ENCODE measurements around the gene VASN. TPM values are rescaled to one million over a fixed set of nuclear protein-coding genes. Genes with fewer than 3 reads are reported as not detected.
"Not testable (repeated sequence)": the region's sequence is repeated elsewhere in the genome, so short reads cannot be mapped to it uniquely, and the experiment has no call there.

VASN gene
- total RNA-seq, 3 donors from 2014 or later: 14.8 to 28.5 (median 16.1) TPM

DNA sequence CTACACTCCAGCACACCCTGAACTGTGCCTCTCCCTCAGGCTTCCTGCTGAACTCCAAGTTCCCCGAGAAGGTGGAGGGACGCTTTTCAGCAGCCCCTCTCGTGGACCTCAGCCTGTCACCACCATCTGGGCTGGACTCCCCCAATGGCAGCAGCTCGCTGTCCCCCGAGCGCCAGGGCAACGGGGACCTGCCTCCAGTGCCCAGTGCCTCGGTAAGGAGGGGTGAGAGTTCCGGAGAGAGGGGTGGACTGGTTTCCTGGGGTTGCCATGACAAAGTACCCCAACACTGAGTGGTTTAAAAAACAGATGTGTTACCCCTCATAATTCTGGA, 38.4 kb upstream of the VASN start:
- H3K27me3 ChIP-seq: no peaks in the 10 kb centered on the region
- TF ChIP-seq, protein P1, sequence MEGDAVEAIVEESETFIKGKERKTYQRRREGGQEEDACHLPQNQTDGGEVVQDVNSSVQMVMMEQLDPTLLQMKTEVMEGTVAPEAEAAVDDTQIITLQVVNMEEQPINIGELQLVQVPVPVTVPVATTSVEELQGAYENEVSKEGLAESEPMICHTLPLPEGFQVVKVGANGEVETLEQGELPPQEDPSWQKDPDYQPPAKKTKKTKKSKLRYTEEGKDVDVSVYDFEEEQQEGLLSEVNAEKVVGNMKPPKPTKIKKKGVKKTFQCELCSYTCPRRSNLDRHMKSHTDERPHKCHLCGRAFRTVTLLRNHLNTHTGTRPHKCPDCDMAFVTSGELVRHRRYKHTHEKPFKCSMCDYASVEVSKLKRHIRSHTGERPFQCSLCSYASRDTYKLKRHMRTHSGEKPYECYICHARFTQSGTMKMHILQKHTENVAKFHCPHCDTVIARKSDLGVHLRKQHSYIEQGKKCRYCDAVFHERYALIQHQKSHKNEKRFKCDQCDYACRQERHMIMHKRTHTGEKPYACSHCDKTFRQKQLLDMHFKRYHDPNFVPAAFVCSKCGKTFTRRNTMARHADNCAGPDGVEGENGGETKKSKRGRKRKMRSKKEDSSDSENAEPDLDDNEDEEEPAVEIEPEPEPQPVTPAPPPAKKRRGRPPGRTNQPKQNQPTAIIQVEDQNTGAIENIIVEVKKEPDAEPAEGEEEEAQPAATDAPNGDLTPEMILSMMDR (IDR thresholded peaks at IDR 0.05): no peak
- TF ChIP-seq POLR2AphosphoS5 (IDR thresholded peaks at IDR 0.05) (no peak), POLR2A (IDR thresholded peaks at IDR 0.05) (no peak)
- DNase-seq (ENCODE audit: low spot score in 2 of 2): no peak
- no peak overlapping the region for H3K4me3 ChIP-seq
- intact Hi-C loops (cut with DNase I; ENCODE audit: low total_unique reads): no loop called here
- H3K9me3 ChIP-seq: no peaks in the 10 kb centered on the region
- H3K27ac ChIP-seq: no peak overlapping the region
- peaks cover 6 to 8% of the 10 kb centered on the region in 2 donors for H3K4me1 ChIP-seq
- no peaks in the 10 kb centered on the region for H3K36me3 ChIP-seq

DNA sequence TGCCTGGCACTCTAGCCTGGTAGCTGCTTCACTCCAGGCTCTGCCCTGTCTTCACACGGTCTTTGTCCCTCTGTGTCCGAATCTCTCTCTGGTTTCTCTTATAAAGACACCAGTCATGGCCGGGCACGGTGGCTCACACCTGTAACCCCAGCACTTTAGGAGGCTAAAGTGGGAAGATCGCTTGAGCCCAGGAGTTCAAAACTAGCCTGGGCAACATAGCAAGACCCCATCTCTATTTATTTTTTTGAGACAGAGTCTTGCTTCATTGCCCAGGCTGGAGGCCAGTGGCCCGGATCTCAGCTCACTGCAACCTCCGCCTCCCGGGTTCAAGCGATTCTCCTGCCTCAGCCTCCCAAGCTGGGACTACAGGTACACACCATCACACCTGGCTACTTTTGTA, 37.9 kb upstream of the VASN start:
- H3K4me3 ChIP-seq; H3K27ac ChIP-seq; H3K27me3 ChIP-seq; H3K36me3 ChIP-seq; H3K9me3 ChIP-seq; DNase-seq (ENCODE audit: low spot score in 2 of 2); H3K4me1 ChIP-seq: not testable (repeated sequence)
- intact Hi-C loops (cut with DNase I; ENCODE audit: low total_unique reads): loop anchor here (2.0 kb wide), 1 partner anchor 29 kb away; no protein-coding TSS in a partner anchor

DNA sequence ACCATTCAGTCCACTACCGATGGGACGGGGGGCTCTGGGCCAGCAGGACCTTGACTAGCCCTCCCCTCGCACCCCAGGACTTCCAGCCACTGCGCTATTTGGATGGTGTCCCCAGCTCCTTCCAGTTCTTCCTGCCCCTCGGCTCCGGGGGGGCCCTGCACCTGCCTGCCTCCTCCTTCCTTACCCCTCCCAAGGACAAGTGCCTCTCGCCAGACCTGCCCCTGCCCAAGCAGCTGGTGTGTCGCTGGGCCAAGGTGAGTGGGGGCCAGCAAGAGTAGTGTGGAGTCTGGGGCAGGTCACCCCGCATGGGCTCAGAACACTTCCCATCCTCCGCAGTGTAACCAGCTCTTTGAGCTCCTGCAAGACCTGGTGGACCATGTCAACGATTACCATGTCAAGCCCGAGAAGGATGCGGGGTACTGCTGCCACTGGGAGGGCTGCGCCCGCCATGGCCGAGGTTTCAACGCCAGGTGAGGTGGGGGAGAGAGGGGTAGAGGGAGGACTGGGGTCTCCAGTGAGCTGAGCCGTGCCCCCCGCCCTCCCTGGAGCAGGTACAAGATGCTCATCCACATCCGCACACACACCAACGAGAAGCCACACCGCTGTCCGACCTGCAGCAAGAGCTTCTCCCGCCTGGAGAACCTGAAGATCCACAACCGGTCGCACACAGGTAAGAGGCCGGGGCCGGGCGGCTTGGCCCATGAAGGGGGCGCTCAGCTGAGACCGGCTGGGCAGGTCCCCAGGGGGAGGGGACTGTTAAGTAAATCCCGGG, 36.7 kb upstream of the VASN start:
- Histone ChIP-seq H3K9me3 (no peaks in the 10 kb centered on the region), H3K27ac (no peak overlapping the region), H3K27me3 (no peaks in the 10 kb centered on the region), H3K36me3 (no peaks in the 10 kb centered on the region), H3K4me1 (no peaks in the 10 kb centered on the region), H3K4me3 (no peak overlapping the region)
- intact Hi-C loops (cut with DNase I; ENCODE audit: low total_unique reads): loop anchor here (2.0 kb wide), 1 partner anchor 28 kb away; no protein-coding TSS in a partner anchor
- DNase-seq (ENCODE audit: low spot score in 2 of 2): no peak
- TF ChIP-seq, protein P1 (IDR thresholded peaks at IDR 0.05): no peak
- no peak for TF ChIP-seq POLR2AphosphoS5 (IDR thresholded peaks at IDR 0.05)
- no peak for TF ChIP-seq POLR2A (IDR thresholded peaks at IDR 0.05)

DNA sequence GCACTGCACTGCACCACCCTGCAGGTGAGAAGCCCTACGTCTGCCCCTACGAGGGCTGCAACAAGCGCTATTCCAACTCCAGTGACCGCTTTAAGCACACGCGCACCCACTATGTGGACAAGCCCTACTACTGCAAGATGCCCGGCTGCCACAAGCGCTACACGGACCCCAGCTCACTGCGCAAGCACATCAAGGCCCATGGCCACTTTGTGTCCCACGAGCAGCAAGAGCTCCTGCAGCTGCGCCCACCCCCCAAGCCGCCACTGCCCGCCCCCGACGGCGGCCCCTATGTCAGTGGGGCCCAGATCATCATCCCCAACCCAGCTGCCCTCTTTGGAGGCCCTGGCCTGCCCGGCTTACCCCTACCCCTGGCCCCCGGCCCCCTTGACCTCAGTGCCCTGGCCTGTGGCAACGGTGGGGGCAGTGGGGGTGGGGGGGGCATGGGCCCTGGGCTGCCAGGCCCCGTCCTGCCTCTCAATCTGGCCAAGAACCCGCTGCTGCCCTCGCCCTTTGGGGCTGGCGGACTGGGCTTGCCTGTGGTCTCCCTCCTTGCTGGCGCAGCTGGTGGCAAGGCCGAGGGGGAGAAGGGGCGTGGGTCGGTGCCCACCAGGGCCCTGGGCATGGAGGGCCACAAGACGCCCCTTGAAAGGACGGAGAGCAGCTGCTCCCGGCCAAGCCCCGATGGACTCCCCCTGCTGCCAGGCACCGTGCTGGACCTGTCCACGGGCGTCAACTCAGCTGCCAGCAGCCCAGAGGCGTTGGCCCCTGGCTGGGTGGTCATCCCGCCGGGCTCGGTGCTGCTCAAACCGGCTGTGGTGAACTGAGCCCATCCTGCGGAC, 34.7 kb upstream of the VASN start:
- intact Hi-C loops (cut with DNase I; ENCODE audit: low total_unique reads): no loop called here
- DNase-seq (ENCODE audit: low spot score in 2 of 2): no peak
- H3K27me3 ChIP-seq: no peaks in the 10 kb centered on the region
- no peaks in the 10 kb centered on the region for H3K9me3 ChIP-seq
- TF ChIP-seq POLR2AphosphoS5 (IDR thresholded peaks at IDR 0.05) (no peak), POLR2A (IDR thresholded peaks at IDR 0.05) (no peak)
- TF ChIP-seq, protein P1 (IDR thresholded peaks at IDR 0.05): no peak
- no peak overlapping the region for H3K27ac ChIP-seq
- H3K4me3 ChIP-seq: no peak overlapping the region
- no peaks in the 10 kb centered on the region for H3K4me1 ChIP-seq
- no peaks in the 10 kb centered on the region for H3K36me3 ChIP-seq

DNA sequence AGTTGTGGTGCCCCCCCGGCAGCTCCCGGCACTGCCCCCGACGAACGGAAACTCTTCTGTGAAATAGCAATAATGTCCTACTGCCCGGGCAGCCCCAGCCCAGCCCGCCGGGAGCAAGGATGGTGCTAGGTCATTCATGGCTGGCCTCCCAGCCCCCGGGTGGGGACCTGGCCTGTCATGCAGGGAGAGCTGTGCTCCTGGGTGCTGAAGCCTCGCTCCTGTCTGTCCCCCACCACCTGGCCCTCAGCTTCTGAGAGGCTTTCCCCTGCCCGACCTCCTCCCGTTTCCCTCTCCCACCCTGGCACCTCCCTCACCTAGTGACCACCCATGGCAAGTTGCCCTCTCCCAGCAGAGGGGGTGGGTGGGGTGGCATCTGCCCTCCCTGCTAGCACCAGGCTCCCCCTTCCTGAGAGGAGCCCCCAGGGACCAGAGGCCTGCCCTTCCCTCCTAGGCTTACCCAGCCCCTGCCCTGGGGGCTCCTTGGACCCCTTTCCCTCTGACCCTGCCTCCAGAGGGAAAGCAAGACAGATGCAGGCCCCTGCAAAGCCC, 34.0 kb upstream of the VASN start:
- DNase-seq (ENCODE audit: low spot score in 2 of 2): no peak
- Histone ChIP-seq H3K4me1 (no peaks in the 10 kb centered on the region), H3K36me3 (no peaks in the 10 kb centered on the region), H3K27me3 (no peaks in the 10 kb centered on the region), H3K27ac (no peak overlapping the region), H3K4me3 (no peak overlapping the region), H3K9me3 (no peaks in the 10 kb centered on the region)
- intact Hi-C loops (cut with DNase I; ENCODE audit: low total_unique reads): no loop called here
- TF ChIP-seq POLR2A (IDR thresholded peaks at IDR 0.05): no peak
- TF ChIP-seq POLR2AphosphoS5 (IDR thresholded peaks at IDR 0.05): no peak
- TF ChIP-seq, protein P1 (IDR thresholded peaks at IDR 0.05): no peak

Measured in breast epithelium (tissue), 4 donors.